OCI-LY7 (cell line): Measurements from ENCODE around the gene C19orf67. TPM values are rescaled to one million over a fixed set of nuclear protein-coding genes. Genes with fewer than 3 reads are reported as not detected.

Experiments
- BruUV-seq: library from RNA; stranded (reverse); fragments of 400-500 nt; replicated peaks from 2 replicates; lab custom pipeline; 2021; lab: Mats Ljungman, UMichigan
- CTCF ChIA-PET: fragments of 300-600 bp; sonication (Branson Sonifier 250); formaldehyde crosslinking; loops from one replicate; lab custom pipeline; 2022; ENCODE audit warnings: antibody characterized with exemption; ENCODE audit not compliant: unreplicated experiment; lab: Charles Lee
- POLR2A ChIA-PET: fragments of 300-600 bp; sonication (Branson Sonifier 250); formaldehyde crosslinking; loops from one replicate; lab custom pipeline; 2022; ENCODE audit warnings: antibody characterized with exemption; lab: Charles Lee
- DNase-seq: peaks from one replicate; pipeline ENCODE4 v3.0.0-alpha.2; 2015; ENCODE audit warnings: low spot score
- H2AFZ ChIP-seq: fragments of 200-600 bp; sonication (generic), shearing (Covaris generic); 2 replicates; pipeline ENCODE4 v1.6.1; 2014; ENCODE audit warnings: mild to moderate bottlenecking, antibody characterized with exemption, low read length, moderate library complexity
- H3K27ac ChIP-seq: fragments of 200-600 bp; sonication (generic); 2 replicates; pipeline ENCODE4 v1.5.1; 2014; ENCODE audit warnings: mixed run types, low read depth, mild to moderate bottlenecking, moderate library complexity, low read length, inconsistent platforms; ENCODE audit not compliant: poor library complexity, severe bottlenecking
- H3K36me3 ChIP-seq: fragments of 200-600 bp; sonication (generic); 2 replicates; pipeline ENCODE4 v1.6.1; 2014; ENCODE audit warnings: mild to moderate bottlenecking, antibody characterized with exemption, low read length, moderate library complexity, mixed read lengths; ENCODE audit not compliant: insufficient read depth
- H3K4me1 ChIP-seq: fragments of 200-600 bp; sonication (generic); 2 replicates; pipeline ENCODE4 v1.5.1; 2014; ENCODE audit warnings: mild to moderate bottlenecking, low read length; ENCODE audit not compliant: insufficient read depth, poor library complexity, severe bottlenecking
- H3K4me2 ChIP-seq: fragments of 200-600 bp; sonication (generic); 2 replicates; pipeline ENCODE4 v1.6.1; 2014; ENCODE audit warnings: mild to moderate bottlenecking, low read length
- H3K4me3 ChIP-seq: fragments of 200-600 bp; sonication (generic); 2 replicates; pipeline ENCODE4 v1.5.1; 2014; ENCODE audit warnings: mild to moderate bottlenecking, low read depth, low read length; ENCODE audit not compliant: poor library complexity, severe bottlenecking
- H3K79me2 ChIP-seq: fragments of 200-600 bp; sonication (generic); 2 replicates; pipeline ENCODE4 v1.6.1; 2016; ENCODE audit warnings: low read depth, mild to moderate bottlenecking, low read length, moderate library complexity, mixed read lengths; ENCODE audit not compliant: insufficient read depth
- H3K9me2 ChIP-seq: fragments of 200-600 bp; sonication (generic); 2 replicates; pipeline ENCODE4 v1.6.1; 2016; ENCODE audit warnings: mild to moderate bottlenecking, low read length, mixed read lengths; ENCODE audit not compliant: insufficient read depth
- H3K9me3 ChIP-seq: fragments of 200-600 bp; sonication (generic); 2 replicates; pipeline ENCODE4 v1.6.1; 2014; ENCODE audit warnings: mild to moderate bottlenecking, mixed run types, low read length, mixed read lengths
- H4K20me1 ChIP-seq: fragments of 200-600 bp; sonication (generic); 2 replicates; pipeline ENCODE4 v1.6.1; 2014; ENCODE audit warnings: mild to moderate bottlenecking, antibody characterized with exemption, low read length, moderate library complexity, mixed read lengths; ENCODE audit not compliant: insufficient read depth
- CTCF ChIP-seq: fragments of 200-600 bp; sonication (generic); conservative IDR thresholded peaks from 2 replicates; pipeline ENCODE4 v1.5.1; 2014; ENCODE audit warnings: mild to moderate bottlenecking, antibody characterized with exemption, low read length, moderate library complexity, mixed read lengths
- EZH2phosphoT487 ChIP-seq: fragments of 200-600 bp; sonication (generic); IDR thresholded peaks from 2 replicates; pipeline ENCODE4 v1.6.1; 2018; ENCODE audit warnings: low read depth, borderline replicate concordance, mild to moderate bottlenecking, mixed run types, antibody characterized with exemption, low read length, moderate library complexity, mixed read lengths
- intact Hi-C: fragments of 100-400 bp; cut with micrococcal nuclease; formaldehyde crosslinking; loops from one replicate; pipeline ENCODE4 v1.10.0; 2022; ENCODE audit not compliant: unreplicated experiment
- total RNA-seq, 2 experiments: library from RNA; depleted of rRNA in 1 of 2; stranded (reverse); fragments of >200 nt in 1 of 2; shearing (Covaris generic) in 1 of 2; gene quantifications; 2 replicates each; pipeline ENCODE4 v1.2.3, GENCODE V29; 2014 to 2022

Gene C19orf67
- total RNA-seq, 2 experiments from 2014 or later = 1.4 to 2.6 TPM

DNA sequence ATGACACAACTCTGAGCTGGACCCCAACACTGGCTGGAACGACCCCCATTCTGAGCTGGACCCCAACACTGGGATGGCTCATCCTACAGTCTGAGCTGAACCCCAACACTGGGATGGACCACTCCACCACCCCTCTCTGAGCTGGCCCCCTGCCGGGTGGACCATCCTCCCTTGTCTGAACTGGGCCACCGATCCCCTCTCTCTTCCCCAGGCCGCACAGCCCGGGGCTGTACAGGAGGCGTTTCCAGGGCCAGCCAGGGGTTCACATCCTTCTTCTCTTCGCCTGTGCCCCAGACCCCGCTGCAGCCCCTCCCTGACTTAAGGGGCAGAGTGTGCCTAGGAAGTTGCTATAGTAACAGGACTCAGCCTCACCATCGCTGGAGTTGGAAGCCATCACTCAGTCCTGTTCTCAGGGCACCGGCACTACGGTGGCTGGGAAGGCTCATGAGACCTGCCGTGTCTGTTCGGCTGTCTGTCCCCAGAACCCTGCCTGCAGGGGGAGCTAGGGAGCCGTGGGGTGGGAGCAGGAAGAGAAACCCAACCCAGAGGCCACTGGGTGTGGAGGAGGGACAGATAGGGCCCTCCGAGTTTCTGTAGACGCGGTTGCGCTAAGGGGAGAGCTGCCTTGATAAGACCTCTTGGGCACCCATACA, 28.3 kb upstream of the C19orf67 start:
- DNase-seq = peak; percentile 31
- intact Hi-C loops = loop anchor here (1.0 kb wide), 1 partner anchor 41 kb away; no protein-coding TSS in a partner anchor
- CTCF ChIA-PET = no interaction called here
- no peak overlapping the region for H3K27ac ChIP-seq
- no peaks in the 10 kb centered on the region for H3K36me3 ChIP-seq
- TF ChIP-seq CTCF (peak; percentile 74), EZH2phosphoT487 (no peak)
- no peaks in the 10 kb centered on the region for H3K9me3 ChIP-seq
- H3K4me2 ChIP-seq = peak overlapping the region; percentile 24; the same call in 1 of the 2 replicates
- no peaks in the 10 kb centered on the region; the same call in 1 of the 2 replicates for H3K79me2 ChIP-seq
- H3K4me3 ChIP-seq = no peak overlapping the region
- no TSS peak for BruUV-seq
- no peak overlapping the region for H2AFZ ChIP-seq
- H4K20me1 ChIP-seq = no peaks in the 10 kb centered on the region
- peaks cover 30% of the 10 kb centered on the region for H3K4me1 ChIP-seq
- POLR2A ChIA-PET = no interaction called here
- H3K9me2 ChIP-seq = no peaks in the 10 kb centered on the region

GRCh38 chr19:14112809-14113385, 27.3 kb upstream of the C19orf67 start:
- Histone ChIP-seq H3K9me3 (no peaks in the 10 kb centered on the region), H3K4me1 (peaks cover 24% of the 10 kb centered on the region), H3K27ac (no peak overlapping the region), H3K4me3 (no peak overlapping the region), H3K9me2 (no peaks in the 10 kb centered on the region), H2AFZ (no peak overlapping the region), H3K4me2 (peak overlapping the region; percentile 24; the same call in 1 of the 2 replicates), H4K20me1 (no peaks in the 10 kb centered on the region), H3K36me3 (no peaks in the 10 kb centered on the region), H3K79me2 (no peaks in the 10 kb centered on the region; the same call in 1 of the 2 replicates)
- BruUV-seq = no TSS peak
- intact Hi-C loops = no loop called here
- POLR2A ChIA-PET = no interaction called here
- CTCF ChIA-PET = no interaction called here
- TF ChIP-seq EZH2phosphoT487 (no peak), CTCF (no peak)
- DNase-seq = no peak
